HG02623 (cell line): ENCODE results near the gene BORCS6.
"Not testable (repeated sequence)": the region's sequence is repeated elsewhere in the genome, so short reads cannot be mapped to it uniquely, and the experiment has no call there.

Experiments
- ATAC-seq: cut with Tn5 transposase; IDR thresholded peaks from one replicate; pipeline ENCODE4 v1.9.1; 2021; ENCODE audit warnings: moderate library complexity; ENCODE audit not compliant: unreplicated experiment

The BORCS6 gene

GRCh38 chr17:8189711-8190477, at the start of gene BORCS6:
Gene BORCS6, minus strand, starts transcription at chr17:8190180. Its CDS starts 40 bp downstream, at chr17:8190140.
- ATAC-seq = peak; percentile 54

GRCh38 chr17:8237886-8238285, 47.9 kb upstream of the BORCS6 start:
- ATAC-seq = no peak

- no peak for ATAC-seq
Observed at GRCh38 chr17:8237175-8237574, 47.2 kb upstream of the BORCS6 start.

GRCh38 chr17:8235676-8236075, 45.7 kb upstream of the BORCS6 start:
- ATAC-seq = no peak

- ATAC-seq = no peak
Observed at GRCh38 chr17:8234361-8235270, 44.6 kb upstream of the BORCS6 start.

GRCh38 chr17:8231701-8232100, 41.7 kb upstream of the BORCS6 start:
- no peak for ATAC-seq

- no peak for ATAC-seq
Observed at GRCh38 chr17:8227238-8227581, 37.2 kb upstream of the BORCS6 start.

GRCh38 chr17:8226536-8227237, 36.7 kb upstream of the BORCS6 start:
- no peak for ATAC-seq

- no peak for ATAC-seq
Observed at GRCh38 chr17:8225813-8226535, 36.0 kb upstream of the BORCS6 start.

- ATAC-seq = no peak
Observed at GRCh38 chr17:8224891-8225812, 35.2 kb upstream of the BORCS6 start.

GRCh38 chr17:8223356-8224126, 33.6 kb upstream of the BORCS6 start:
- no peak for ATAC-seq

- ATAC-seq = peak; percentile 17
Observed at GRCh38 chr17:8222630-8223355, 32.8 kb upstream of the BORCS6 start.

GRCh38 chr17:8222380-8222629, 32.3 kb upstream of the BORCS6 start:
- peak; percentile 31 for ATAC-seq

- ATAC-seq = peak; percentile 39
Observed at GRCh38 chr17:8221663-8222379, 31.8 kb upstream of the BORCS6 start.

- no peak for ATAC-seq
Observed at GRCh38 chr17:8220783-8221662, 31.0 kb upstream of the BORCS6 start.

- ATAC-seq = not testable (repeated sequence)
Observed at GRCh38 chr17:8214000-8214399, 24.0 kb upstream of the BORCS6 start.
